RWPE1 (cell line): ENCODE results near the gene C2CD4A.

Experiments used
- CTCF ChIA-PET: fragments of 350-600 bp; sonication (Branson Sonifier 250); formaldehyde crosslinking; extraction: SDS; loops from one replicate; lab custom pipeline; 2021; lab: Yijun Ruan, JAX
- POLR2A ChIA-PET: fragments of 400-600 bp; formaldehyde crosslinking; extraction: SDS; loops from one replicate; lab custom pipeline; 2020; ENCODE audit warnings: antibody characterized with exemption; ENCODE audit not compliant: low non-redundant PET; lab: Yijun Ruan, JAX
- DNase-seq: peaks from one replicate; pipeline ENCODE4 v3.0.0; 2012; ENCODE audit warnings: low spot score
- H3K27ac ChIP-seq: fragments of 450-650 bp; 2 replicates; pipeline ENCODE4 v1.5.1; 2017
- CTCF ChIP-seq: fragments of 450-650 bp; conservative IDR thresholded peaks from 2 replicates; pipeline ENCODE4 v1.5.1; 2017; ENCODE audit warnings: low read depth, mild to moderate bottlenecking

Gene C2CD4A

GRCh38 chr15:62115847-62116246 is 49.1 kb downstream of the C2CD4A start:
- DNase-seq, result no peak
- ChIA-PET POLR2A (no interaction called here), CTCF (interaction anchor here (0.6 kb wide), 1 partner anchor 12 kb away, joined by 3 read pairs; no protein-coding TSS in a partner anchor)
- no peak overlapping the region for H3K27ac ChIP-seq
- no peak for TF ChIP-seq CTCF

GRCh38 chr15:62118520-62119226 is 51.9 kb downstream of the C2CD4A start:
- POLR2A ChIA-PET, result no interaction called here
- TF ChIP-seq CTCF, result no peak
- CTCF ChIA-PET, result no interaction called here
- DNase-seq, result no peak
- peak overlapping the region; percentile 56 for H3K27ac ChIP-seq

DNA sequence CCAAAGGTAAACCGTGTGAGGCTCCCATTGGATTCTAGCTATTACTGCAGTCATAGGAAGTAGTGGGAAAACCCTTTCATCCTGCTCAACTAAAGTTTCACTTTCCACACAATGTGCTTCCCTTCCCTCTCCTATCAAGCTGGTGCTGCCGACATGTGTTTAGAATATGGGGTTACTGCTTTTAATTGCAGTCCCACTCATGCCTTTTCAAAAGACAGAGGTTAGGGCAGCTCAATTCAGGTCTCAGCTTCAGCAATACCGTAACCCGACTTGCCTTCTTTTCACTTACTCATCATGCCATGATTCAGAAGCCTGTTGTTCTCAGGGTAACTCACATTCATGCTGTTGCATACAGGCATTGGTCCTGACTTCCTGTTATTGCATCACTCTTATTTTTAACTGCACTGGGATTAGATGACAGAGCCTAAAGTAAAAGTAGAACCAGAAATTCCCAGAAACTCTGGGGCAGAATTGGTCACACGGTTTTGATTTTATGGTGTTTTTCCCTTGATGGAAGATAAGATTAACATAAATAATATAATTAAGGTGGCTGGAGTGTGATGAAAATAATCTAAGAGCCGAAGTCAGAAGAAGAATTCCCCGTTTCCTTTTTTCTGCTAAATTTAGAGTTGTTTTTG is 52.6 kb downstream of the C2CD4A start:
- peak overlapping the region; percentile 67 for H3K27ac ChIP-seq
- DNase-seq, result peak; percentile 90
- TF ChIP-seq CTCF, result no peak
- ChIA-PET POLR2A (no interaction called here), CTCF (no interaction called here)

GRCh38 chr15:62119874-62120273 is 53.1 kb downstream of the C2CD4A start:
- no peak for DNase-seq
- ChIA-PET CTCF (no interaction called here), POLR2A (no interaction called here)
- peak overlapping the region; percentile 67 for H3K27ac ChIP-seq
- TF ChIP-seq CTCF, result no peak
